ENCODE results near the gene KLF7.

DNA sequence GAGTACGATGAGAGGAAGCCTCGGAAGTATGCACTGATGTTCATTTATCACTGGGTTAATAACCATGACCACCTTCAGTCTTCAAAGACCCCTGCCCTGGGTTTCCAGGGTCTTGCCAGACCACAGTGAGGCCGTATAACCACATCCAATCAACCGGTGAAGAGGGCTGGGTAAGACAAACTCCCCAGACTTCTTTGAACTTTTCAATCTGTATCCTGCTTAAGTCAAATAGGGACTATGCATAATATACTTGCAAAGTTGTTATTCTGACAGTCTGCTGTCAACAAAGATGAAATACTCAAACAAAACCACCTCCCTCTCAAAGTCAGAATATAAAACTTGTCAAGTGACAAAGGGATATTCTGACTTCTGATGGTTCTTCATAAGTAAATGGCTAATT lies 54.0 kb downstream of the KLF7 start:
- TF ChIP-seq, protein P1, sequence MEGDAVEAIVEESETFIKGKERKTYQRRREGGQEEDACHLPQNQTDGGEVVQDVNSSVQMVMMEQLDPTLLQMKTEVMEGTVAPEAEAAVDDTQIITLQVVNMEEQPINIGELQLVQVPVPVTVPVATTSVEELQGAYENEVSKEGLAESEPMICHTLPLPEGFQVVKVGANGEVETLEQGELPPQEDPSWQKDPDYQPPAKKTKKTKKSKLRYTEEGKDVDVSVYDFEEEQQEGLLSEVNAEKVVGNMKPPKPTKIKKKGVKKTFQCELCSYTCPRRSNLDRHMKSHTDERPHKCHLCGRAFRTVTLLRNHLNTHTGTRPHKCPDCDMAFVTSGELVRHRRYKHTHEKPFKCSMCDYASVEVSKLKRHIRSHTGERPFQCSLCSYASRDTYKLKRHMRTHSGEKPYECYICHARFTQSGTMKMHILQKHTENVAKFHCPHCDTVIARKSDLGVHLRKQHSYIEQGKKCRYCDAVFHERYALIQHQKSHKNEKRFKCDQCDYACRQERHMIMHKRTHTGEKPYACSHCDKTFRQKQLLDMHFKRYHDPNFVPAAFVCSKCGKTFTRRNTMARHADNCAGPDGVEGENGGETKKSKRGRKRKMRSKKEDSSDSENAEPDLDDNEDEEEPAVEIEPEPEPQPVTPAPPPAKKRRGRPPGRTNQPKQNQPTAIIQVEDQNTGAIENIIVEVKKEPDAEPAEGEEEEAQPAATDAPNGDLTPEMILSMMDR (IDR thresholded peaks at IDR 0.05): no peak
- no peak for TF ChIP-seq ZFX (IDR thresholded peaks at IDR 0.05; ENCODE audit: borderline replicate concordance)

All from 22Rv1 (cell line).